ENCODE measurements around the gene KY. TPM values are rescaled to one million over a fixed set of nuclear protein-coding genes. Genes with fewer than 3 reads are reported as not detected.

The KY gene
- total and polyA plus RNA-seq, 4 experiments from 2014 or later = not detected

GRCh38 chr3:134694466-134694865 is 43.6 kb upstream of the KY start:
- CTCF ChIA-PET (ENCODE audit: partially characterized antibody) = no interaction called here
- intact Hi-C loops (cut with micrococcal nuclease) = no loop called here

GRCh38 chr3:134693804-134694203 is 43.0 kb upstream of the KY start:
- Histone ChIP-seq H3K36me3 (ENCODE audit: insufficient read depth, low read length) (no peaks in the 10 kb centered on the region), H3K27ac (ENCODE audit: low read depth, low read length) (no peak overlapping the region), H3K4me1 (ENCODE audit: insufficient read depth, low read length) (no peaks in the 10 kb centered on the region), H3K4me3 (ENCODE audit: low read length in 2 of 2) (no peak overlapping the region), H3K9me3 (ENCODE audit: control insufficient read depth in 1 of 2, low read length in 2 of 2) (no peaks in the 10 kb centered on the region), H3K27me3 (ENCODE audit: insufficient read depth, low read length) (no peaks in the 10 kb centered on the region)
- CTCF ChIA-PET (ENCODE audit: partially characterized antibody) = no interaction called here
- POLR2A ChIA-PET (ENCODE audit: partially characterized antibody) = no interaction called here
- Mint-ChIP-seq H3K4me3 (no peak overlapping the region), H3K4me1 (no peaks in the 10 kb centered on the region), H3K27ac (no peak overlapping the region), H3K36me3 (no peaks in the 10 kb centered on the region), H3K27me3 (peaks cover 3 to 4% of the 10 kb centered on the region in 2 donors), H3K9me3 (no peaks in the 10 kb centered on the region)
- intact Hi-C loops (cut with micrococcal nuclease) = no loop called here
- DNase-seq = no peak

More at GRCh38 chr3:134694466-134694865, 43.6 kb upstream of the KY start:
- Mint-ChIP-seq H3K27me3 (peaks cover 4% of the 10 kb centered on the region in 2 donors), H3K36me3 (no peaks in the 10 kb centered on the region), H3K9me3 (no peaks in the 10 kb centered on the region), H3K4me1 (no peaks in the 10 kb centered on the region), H3K4me3 (no peak overlapping the region), H3K27ac (no peak overlapping the region)
- DNase-seq = no peak
- Histone ChIP-seq H3K36me3 (ENCODE audit: insufficient read depth, low read length) (no peaks in the 10 kb centered on the region), H3K4me1 (ENCODE audit: insufficient read depth, low read length) (no peaks in the 10 kb centered on the region), H3K4me3 (ENCODE audit: low read length in 2 of 2) (no peak overlapping the region), H3K27ac (ENCODE audit: low read depth, low read length) (no peak overlapping the region), H3K27me3 (ENCODE audit: insufficient read depth, low read length) (no peaks in the 10 kb centered on the region), H3K9me3 (ENCODE audit: control insufficient read depth in 1 of 2, low read length in 2 of 2) (no peaks in the 10 kb centered on the region)
- POLR2A ChIA-PET (ENCODE audit: partially characterized antibody) = no interaction called here

GRCh38 chr3:134693226-134693625 is 42.4 kb upstream of the KY start:
- intact Hi-C loops (cut with micrococcal nuclease) = no loop called here
- DNase-seq = no peak
- Mint-ChIP-seq H3K4me1 (no peaks in the 10 kb centered on the region), H3K27me3 (peaks cover 3 to 4% of the 10 kb centered on the region in 2 donors), H3K27ac (no peak overlapping the region), H3K4me3 (no peak overlapping the region), H3K9me3 (no peaks in the 10 kb centered on the region), H3K36me3 (no peaks in the 10 kb centered on the region)
- Histone ChIP-seq H3K36me3 (ENCODE audit: insufficient read depth, low read length) (no peaks in the 10 kb centered on the region), H3K9me3 (ENCODE audit: control insufficient read depth in 1 of 2, low read length in 2 of 2) (no peaks in the 10 kb centered on the region), H3K27me3 (ENCODE audit: insufficient read depth, low read length) (no peaks in the 10 kb centered on the region), H3K4me3 (ENCODE audit: low read length in 2 of 2) (no peak overlapping the region), H3K27ac (ENCODE audit: low read depth, low read length) (no peak overlapping the region), H3K4me1 (ENCODE audit: insufficient read depth, low read length) (no peaks in the 10 kb centered on the region)
- ChIA-PET POLR2A (ENCODE audit: partially characterized antibody) (no interaction called here), CTCF (ENCODE audit: partially characterized antibody) (no interaction called here)

- no peaks in the 10 kb centered on the region for H3K27me3 ChIP-seq (ENCODE audit: insufficient read depth, low read length)
- CTCF ChIA-PET (ENCODE audit: partially characterized antibody) = no interaction called here
- Mint-ChIP-seq H3K36me3 (no peaks in the 10 kb centered on the region), H3K27ac (no peak overlapping the region), H3K4me3 (no peak overlapping the region), H3K4me1 (no peaks in the 10 kb centered on the region), H3K27me3 (peaks cover 3 to 5% of the 10 kb centered on the region in 2 donors), H3K9me3 (no peaks in the 10 kb centered on the region)
- intact Hi-C loops (cut with micrococcal nuclease) = no loop called here
- no peak overlapping the region for H3K4me3 ChIP-seq (ENCODE audit: low read length in 2 of 2)
- no peak overlapping the region for H3K27ac ChIP-seq (ENCODE audit: low read depth, low read length)
- no peak for DNase-seq
- H3K9me3 ChIP-seq (ENCODE audit: control insufficient read depth in 1 of 2, low read length in 2 of 2) = no peaks in the 10 kb centered on the region
- H3K36me3 ChIP-seq (ENCODE audit: insufficient read depth, low read length) = no peaks in the 10 kb centered on the region
- no peaks in the 10 kb centered on the region for H3K4me1 ChIP-seq (ENCODE audit: insufficient read depth, low read length)
- POLR2A ChIA-PET (ENCODE audit: partially characterized antibody) = no interaction called here
Measured at GRCh38 chr3:134690226-134690625, 39.4 kb upstream of the KY start.

GRCh38 chr3:134687642-134688041 is 36.8 kb upstream of the KY start:
- H3K4me1 ChIP-seq (ENCODE audit: insufficient read depth, low read length) = no peaks in the 10 kb centered on the region
- H3K27ac Mint-ChIP-seq = no peak overlapping the region
- H3K9me3 Mint-ChIP-seq = no peaks in the 10 kb centered on the region
- no peak overlapping the region for H3K4me3 ChIP-seq (ENCODE audit: low read length in 2 of 2)
- CTCF ChIA-PET (ENCODE audit: partially characterized antibody) = no interaction called here
- H3K4me3 Mint-ChIP-seq = no peak overlapping the region
- POLR2A ChIA-PET (ENCODE audit: partially characterized antibody) = no interaction called here
- H3K36me3 Mint-ChIP-seq = no peaks in the 10 kb centered on the region
- DNase-seq = no peak
- no peaks in the 10 kb centered on the region for H3K4me1 Mint-ChIP-seq
- intact Hi-C loops (cut with micrococcal nuclease) = no loop called here
- peaks cover 0 to 5% of the 10 kb centered on the region in 2 donors for H3K27me3 Mint-ChIP-seq
- no peaks in the 10 kb centered on the region for H3K27me3 ChIP-seq (ENCODE audit: insufficient read depth, low read length)
- H3K27ac ChIP-seq (ENCODE audit: low read depth, low read length) = no peak overlapping the region
- no peaks in the 10 kb centered on the region for H3K36me3 ChIP-seq (ENCODE audit: insufficient read depth, low read length)
- H3K9me3 ChIP-seq (ENCODE audit: control insufficient read depth in 1 of 2, low read length in 2 of 2) = no peaks in the 10 kb centered on the region

GRCh38 chr3:134685929-134686802 is 35.3 kb upstream of the KY start:
- Histone ChIP-seq H3K27me3 (ENCODE audit: insufficient read depth, low read length) (no peaks in the 10 kb centered on the region), H3K9me3 (ENCODE audit: control insufficient read depth in 1 of 2, low read length in 2 of 2) (no peaks in the 10 kb centered on the region), H3K36me3 (ENCODE audit: insufficient read depth, low read length) (no peaks in the 10 kb centered on the region), H3K4me1 (ENCODE audit: insufficient read depth, low read length) (no peaks in the 10 kb centered on the region), H3K27ac (ENCODE audit: low read depth, low read length) (no peak overlapping the region), H3K4me3 (ENCODE audit: low read length in 2 of 2) (no peak overlapping the region)
- no peaks in the 10 kb centered on the region for H3K4me1 Mint-ChIP-seq
- H3K4me3 Mint-ChIP-seq = no peak overlapping the region
- POLR2A ChIA-PET (ENCODE audit: partially characterized antibody) = no interaction called here
- H3K36me3 Mint-ChIP-seq = no peaks in the 10 kb centered on the region
- DNase-seq = no peak
- H3K9me3 Mint-ChIP-seq = peaks cover 0 to 2% (median 0%) of the 10 kb centered on the region in 8 donors
- intact Hi-C loops (cut with micrococcal nuclease) = no loop called here
- no peak overlapping the region for H3K27ac Mint-ChIP-seq
- CTCF ChIA-PET (ENCODE audit: partially characterized antibody) = no interaction called here
- peaks cover 0 to 5% of the 10 kb centered on the region in 2 donors for H3K27me3 Mint-ChIP-seq

- Histone ChIP-seq H3K9me3 (ENCODE audit: control insufficient read depth in 1 of 2, low read length in 2 of 2) (no peaks in the 10 kb centered on the region), H3K36me3 (ENCODE audit: insufficient read depth, low read length) (no peaks in the 10 kb centered on the region), H3K4me3 (ENCODE audit: low read length in 2 of 2) (no peak overlapping the region), H3K4me1 (ENCODE audit: insufficient read depth, low read length) (no peaks in the 10 kb centered on the region), H3K27ac (ENCODE audit: low read depth, low read length) (no peak overlapping the region), H3K27me3 (ENCODE audit: insufficient read depth, low read length) (no peaks in the 10 kb centered on the region)
- POLR2A ChIA-PET (ENCODE audit: partially characterized antibody) = no interaction called here
- no peaks in the 10 kb centered on the region for H3K4me1 Mint-ChIP-seq
- H3K27ac Mint-ChIP-seq = no peak overlapping the region
- intact Hi-C loops (cut with micrococcal nuclease) = no loop called here
- H3K36me3 Mint-ChIP-seq = no peaks in the 10 kb centered on the region
- H3K9me3 Mint-ChIP-seq = peaks cover 0 to 9% (median 3%) of the 10 kb centered on the region in 8 donors
- CTCF ChIA-PET (ENCODE audit: partially characterized antibody) = no interaction called here
- DNase-seq = no peak
- no peak overlapping the region for H3K4me3 Mint-ChIP-seq
- peaks cover 5 to 6% of the 10 kb centered on the region in 2 donors for H3K27me3 Mint-ChIP-seq
Measured at GRCh38 chr3:134682196-134682880, 31.5 kb upstream of the KY start.

Data from CD4-positive, alpha-beta memory T cell (primary cell).